GM23338 (cell line): ENCODE measurements around the gene ACCS. TPM values are rescaled to one million over a fixed set of nuclear protein-coding genes. Genes with fewer than 3 reads are reported as not detected.

Experiments used
- ATAC-seq: fragments of 200-7000 bp; cut with Tn5 transposase; 3 replicates; pipeline ENCODE4 v1.9.1; 2020
- DNase-seq: peaks from one replicate; pipeline ENCODE4 v3.0.0-alpha.2; 2015; ENCODE audit warnings: low spot score
- H2AFZ ChIP-seq: fragments of 200-600 bp; sonication (generic); 2 replicates; pipeline ENCODE4 v1.8.0; 2016; ENCODE audit warnings: antibody characterized with exemption, mild to moderate bottlenecking, moderate library complexity
- H3F3A ChIP-seq: fragments of 200-600 bp; sonication (generic); replicated peaks from 2 replicates; pipeline ENCODE4 v1.8.0; 2017; ENCODE audit warnings: antibody characterized with exemption, mixed run types, low read depth
- H3K27ac ChIP-seq: fragments of 200-600 bp; sonication (generic); 2 replicates; pipeline ENCODE4 v1.6.1; 2016; ENCODE audit warnings: low read depth
- H3K27me3 ChIP-seq: fragments of 200-600 bp; sonication (generic); 2 replicates; pipeline ENCODE4 v1.8.0; 2016; ENCODE audit warnings: mild to moderate bottlenecking, mixed run types, moderate library complexity; ENCODE audit not compliant: insufficient read depth
- H3K36me3 ChIP-seq: fragments of 200-600 bp; sonication (generic); 2 replicates; pipeline ENCODE4 v1.8.0; 2016; ENCODE audit warnings: mild to moderate bottlenecking; ENCODE audit not compliant: insufficient read depth
- H3K4me1 ChIP-seq: fragments of 200-600 bp; sonication (generic); 2 replicates; pipeline ENCODE4 v1.8.0; 2016; ENCODE audit warnings: mild to moderate bottlenecking, moderate library complexity; ENCODE audit not compliant: insufficient read depth
- H3K4me2 ChIP-seq: fragments of 200-600 bp; sonication (generic); 2 replicates; pipeline ENCODE4 v1.7.1; 2017; ENCODE audit warnings: mixed run types
- H3K4me3 ChIP-seq: fragments of 200-600 bp; sonication (generic); 2 replicates; pipeline ENCODE4 v1.6.1; 2016; ENCODE audit warnings: mixed run types
- H3K79me2 ChIP-seq: fragments of 200-600 bp; sonication (generic); replicated peaks from 2 replicates; pipeline ENCODE4 v1.8.0; 2017; ENCODE audit warnings: mild to moderate bottlenecking; ENCODE audit not compliant: insufficient read depth
- H3K9me2 ChIP-seq: fragments of 200-600 bp; sonication (generic); 2 replicates; pipeline ENCODE4 v1.8.0; 2017; ENCODE audit not compliant: insufficient read depth
- H4K20me1 ChIP-seq: fragments of 200-600 bp; sonication (generic); replicated peaks from 2 replicates; pipeline ENCODE4 v1.8.0; 2017; ENCODE audit warnings: mild to moderate bottlenecking; ENCODE audit not compliant: insufficient read depth
- H3K27ac Mint-ChIP-seq: 2 replicates; pipeline ENCODE4 v1.8.0; 2020; ENCODE audit warnings: inconsistent platforms, mild to moderate bottlenecking, moderate library complexity, mixed read lengths
- H3K27me3 Mint-ChIP-seq: 3 replicates; pipeline ENCODE4 v1.8.0; 2022; ENCODE audit warnings: low read depth, mild to moderate bottlenecking, moderate library complexity, mixed read lengths, inconsistent platforms; ENCODE audit not compliant: insufficient read depth, poor library complexity
- H3K36me3 Mint-ChIP-seq: 3 replicates; pipeline ENCODE4 v1.8.0; 2021; ENCODE audit warnings: low read depth, mild to moderate bottlenecking, inconsistent platforms, moderate library complexity, mixed read lengths
- H3K4me1 Mint-ChIP-seq: 3 replicates; pipeline ENCODE4 v1.8.0; 2020; ENCODE audit warnings: mild to moderate bottlenecking, inconsistent platforms, mixed read lengths
- H3K4me3 Mint-ChIP-seq: 3 replicates; pipeline ENCODE4 v1.8.0; 2021; ENCODE audit warnings: moderate library complexity, mild to moderate bottlenecking, inconsistent platforms, mixed read lengths
- H3K9me3 Mint-ChIP-seq: 3 replicates; pipeline ENCODE4 v1.8.0; 2020; ENCODE audit warnings: moderate library complexity, mild to moderate bottlenecking, inconsistent platforms, mixed read lengths
- CREB1 ChIP-seq: fragments of 250-450 bp; sonication (Bioruptor Pico); IDR thresholded peaks from 2 replicates; pipeline ENCODE4 v1.5.0; 2020; ENCODE audit warnings: low read depth, mild to moderate bottlenecking, moderate library complexity
- EZH2 ChIP-seq: fragments of 200-600 bp; sonication (generic); IDR thresholded peaks from one replicate; pipeline ENCODE4 v1.8.0; 2017; ENCODE audit warnings: antibody characterized with exemption, mild to moderate bottlenecking, low read depth; ENCODE audit not compliant: unreplicated experiment
- NANOG ChIP-seq: IDR thresholded peaks from 2 replicates; pipeline ENCODE4 v1.6.1; 2016; ENCODE audit warnings: antibody characterized with exemption, borderline replicate concordance
- ZNF114 ChIP-seq: fragments of 250-450 bp; sonication (Bioruptor Pico); IDR thresholded peaks from 2 replicates; pipeline ENCODE4 v1.5.0; 2020; ENCODE audit warnings: mild to moderate bottlenecking, moderate library complexity
- polyA plus RNA-seq: library from polyadenylated mRNA; unstranded; fragments of >200 nt; fragmentation: Nextera tagmentation; extraction: Ambion mirVana; gene quantifications from 2 replicates; pipeline ENCODE4 v1.2.1, GENCODE V29; 2016
- total RNA-seq: library from RNA; depleted of rRNA; stranded (reverse); fragments of >200 nt; shearing (Covaris generic); gene quantifications from 2 replicates; pipeline ENCODE4 v1.2.3, GENCODE V29; 2014
- TF ChIP-seq, protein P1 (sequence below): fragments of 250-450 bp; sonication (Bioruptor Pico); IDR thresholded peaks from 2 replicates; pipeline ENCODE4 v1.5.0; 2020; ENCODE audit warnings: mild to moderate bottlenecking, moderate library complexity
- TF ChIP-seq, protein P2 (sequence below): IDR thresholded peaks from one replicate; pipeline ENCODE4 v1.6.1; 2018; ENCODE audit warnings: antibody characterized with exemption; ENCODE audit not compliant: unreplicated experiment

Gene ACCS
- total and polyA plus RNA-seq, 2 experiments from 2014 or later = 3.6 to 6.6 TPM

DNA sequence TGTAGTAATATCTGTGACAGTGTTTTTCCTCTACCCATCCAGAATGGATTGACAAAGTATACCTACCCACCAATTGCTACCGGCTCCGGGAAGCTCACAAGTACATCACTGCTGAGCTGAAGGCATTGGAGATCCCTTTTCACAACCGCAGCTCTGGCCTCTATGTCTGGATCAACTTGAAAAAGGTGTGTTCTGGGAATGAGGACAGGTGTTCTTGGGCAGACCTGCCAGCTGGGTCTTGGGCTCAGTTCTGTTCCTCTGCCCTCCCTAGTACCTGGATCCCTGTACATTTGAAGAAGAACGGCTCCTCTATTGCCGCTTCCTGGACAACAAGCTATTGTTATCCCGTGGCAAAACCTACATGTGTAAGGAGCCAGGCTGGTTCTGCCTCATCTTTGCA is 7.8 kb upstream of the ACCS start:
- H3K27ac ChIP-seq = no peak overlapping the region
- H3K27me3 ChIP-seq = no peaks in the 10 kb centered on the region
- H3K36me3 ChIP-seq = no peaks in the 10 kb centered on the region
- no peak overlapping the region for H2AFZ ChIP-seq
- 0 out of 2 replicates have a peak, but pooled peaks cover 6% of the 10 kb centered on the region for H3K9me2 ChIP-seq
- no peak overlapping the region for H3K4me3 ChIP-seq
- TF ChIP-seq, protein P1, sequence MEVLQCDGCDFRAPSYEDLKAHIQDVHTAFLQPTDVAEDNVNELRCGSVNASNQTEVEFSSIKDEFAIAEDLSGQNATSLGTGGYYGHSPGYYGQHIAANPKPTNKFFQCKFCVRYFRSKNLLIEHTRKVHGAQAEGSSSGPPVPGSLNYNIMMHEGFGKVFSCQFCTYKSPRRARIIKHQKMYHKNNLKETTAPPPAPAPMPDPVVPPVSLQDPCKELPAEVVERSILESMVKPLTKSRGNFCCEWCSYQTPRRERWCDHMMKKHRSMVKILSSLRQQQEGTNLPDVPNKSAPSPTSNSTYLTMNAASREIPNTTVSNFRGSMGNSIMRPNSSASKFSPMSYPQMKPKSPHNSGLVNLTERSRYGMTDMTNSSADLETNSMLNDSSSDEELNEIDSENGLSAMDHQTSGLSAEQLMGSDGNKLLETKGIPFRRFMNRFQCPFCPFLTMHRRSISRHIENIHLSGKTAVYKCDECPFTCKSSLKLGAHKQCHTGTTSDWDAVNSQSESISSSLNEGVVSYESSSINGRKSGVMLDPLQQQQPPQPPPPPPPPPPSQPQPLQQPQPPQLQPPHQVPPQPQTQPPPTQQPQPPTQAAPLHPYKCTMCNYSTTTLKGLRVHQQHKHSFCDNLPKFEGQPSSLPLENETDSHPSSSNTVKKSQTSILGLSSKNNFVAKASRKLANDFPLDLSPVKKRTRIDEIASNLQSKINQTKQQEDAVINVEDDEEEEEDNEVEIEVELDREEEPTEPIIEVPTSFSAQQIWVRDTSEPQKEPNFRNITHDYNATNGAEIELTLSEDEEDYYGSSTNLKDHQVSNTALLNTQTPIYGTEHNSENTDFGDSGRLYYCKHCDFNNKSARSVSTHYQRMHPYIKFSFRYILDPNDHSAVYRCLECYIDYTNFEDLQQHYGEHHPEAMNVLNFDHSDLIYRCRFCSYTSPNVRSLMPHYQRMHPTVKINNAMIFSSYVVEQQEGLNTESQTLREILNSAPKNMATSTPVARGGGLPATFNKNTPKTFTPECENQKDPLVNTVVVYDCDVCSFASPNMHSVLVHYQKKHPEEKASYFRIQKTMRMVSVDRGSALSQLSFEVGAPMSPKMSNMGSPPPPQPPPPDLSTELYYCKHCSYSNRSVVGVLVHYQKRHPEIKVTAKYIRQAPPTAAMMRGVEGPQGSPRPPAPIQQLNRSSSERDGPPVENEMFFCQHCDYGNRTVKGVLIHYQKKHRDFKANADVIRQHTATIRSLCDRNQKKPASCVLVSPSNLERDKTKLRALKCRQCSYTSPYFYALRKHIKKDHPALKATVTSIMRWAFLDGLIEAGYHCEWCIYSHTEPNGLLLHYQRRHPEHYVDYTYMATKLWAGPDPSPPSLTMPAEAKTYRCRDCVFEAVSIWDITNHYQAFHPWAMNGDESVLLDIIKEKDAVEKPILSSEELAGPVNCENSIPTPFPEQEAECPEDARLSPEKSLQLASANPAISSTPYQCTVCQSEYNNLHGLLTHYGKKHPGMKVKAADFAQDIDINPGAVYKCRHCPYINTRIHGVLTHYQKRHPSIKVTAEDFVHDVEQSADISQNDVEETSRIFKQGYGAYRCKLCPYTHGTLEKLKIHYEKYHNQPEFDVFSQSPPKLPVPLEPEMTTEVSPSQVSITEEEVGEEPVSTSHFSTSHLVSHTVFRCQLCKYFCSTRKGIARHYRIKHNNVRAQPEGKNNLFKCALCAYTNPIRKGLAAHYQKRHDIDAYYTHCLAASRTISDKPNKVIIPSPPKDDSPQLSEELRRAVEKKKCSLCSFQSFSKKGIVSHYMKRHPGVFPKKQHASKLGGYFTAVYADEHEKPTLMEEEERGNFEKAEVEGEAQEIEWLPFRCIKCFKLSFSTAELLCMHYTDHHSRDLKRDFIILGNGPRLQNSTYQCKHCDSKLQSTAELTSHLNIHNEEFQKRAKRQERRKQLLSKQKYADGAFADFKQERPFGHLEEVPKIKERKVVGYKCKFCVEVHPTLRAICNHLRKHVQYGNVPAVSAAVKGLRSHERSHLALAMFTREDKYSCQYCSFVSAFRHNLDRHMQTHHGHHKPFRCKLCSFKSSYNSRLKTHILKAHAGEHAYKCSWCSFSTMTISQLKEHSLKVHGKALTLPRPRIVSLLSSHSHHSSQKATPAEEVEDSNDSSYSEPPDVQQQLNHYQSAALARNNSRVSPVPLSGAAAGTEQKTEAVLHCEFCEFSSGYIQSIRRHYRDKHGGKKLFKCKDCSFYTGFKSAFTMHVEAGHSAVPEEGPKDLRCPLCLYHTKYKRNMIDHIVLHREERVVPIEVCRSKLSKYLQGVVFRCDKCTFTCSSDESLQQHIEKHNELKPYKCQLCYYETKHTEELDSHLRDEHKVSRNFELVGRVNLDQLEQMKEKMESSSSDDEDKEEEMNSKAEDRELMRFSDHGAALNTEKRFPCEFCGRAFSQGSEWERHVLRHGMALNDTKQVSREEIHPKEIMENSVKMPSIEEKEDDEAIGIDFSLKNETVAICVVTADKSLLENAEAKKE (CRISPR knock-in tag) = no peak
- no peak for TF ChIP-seq ZNF114 (CRISPR knock-in tag)
- no peak for TF ChIP-seq EZH2
- TF ChIP-seq, protein P2, sequence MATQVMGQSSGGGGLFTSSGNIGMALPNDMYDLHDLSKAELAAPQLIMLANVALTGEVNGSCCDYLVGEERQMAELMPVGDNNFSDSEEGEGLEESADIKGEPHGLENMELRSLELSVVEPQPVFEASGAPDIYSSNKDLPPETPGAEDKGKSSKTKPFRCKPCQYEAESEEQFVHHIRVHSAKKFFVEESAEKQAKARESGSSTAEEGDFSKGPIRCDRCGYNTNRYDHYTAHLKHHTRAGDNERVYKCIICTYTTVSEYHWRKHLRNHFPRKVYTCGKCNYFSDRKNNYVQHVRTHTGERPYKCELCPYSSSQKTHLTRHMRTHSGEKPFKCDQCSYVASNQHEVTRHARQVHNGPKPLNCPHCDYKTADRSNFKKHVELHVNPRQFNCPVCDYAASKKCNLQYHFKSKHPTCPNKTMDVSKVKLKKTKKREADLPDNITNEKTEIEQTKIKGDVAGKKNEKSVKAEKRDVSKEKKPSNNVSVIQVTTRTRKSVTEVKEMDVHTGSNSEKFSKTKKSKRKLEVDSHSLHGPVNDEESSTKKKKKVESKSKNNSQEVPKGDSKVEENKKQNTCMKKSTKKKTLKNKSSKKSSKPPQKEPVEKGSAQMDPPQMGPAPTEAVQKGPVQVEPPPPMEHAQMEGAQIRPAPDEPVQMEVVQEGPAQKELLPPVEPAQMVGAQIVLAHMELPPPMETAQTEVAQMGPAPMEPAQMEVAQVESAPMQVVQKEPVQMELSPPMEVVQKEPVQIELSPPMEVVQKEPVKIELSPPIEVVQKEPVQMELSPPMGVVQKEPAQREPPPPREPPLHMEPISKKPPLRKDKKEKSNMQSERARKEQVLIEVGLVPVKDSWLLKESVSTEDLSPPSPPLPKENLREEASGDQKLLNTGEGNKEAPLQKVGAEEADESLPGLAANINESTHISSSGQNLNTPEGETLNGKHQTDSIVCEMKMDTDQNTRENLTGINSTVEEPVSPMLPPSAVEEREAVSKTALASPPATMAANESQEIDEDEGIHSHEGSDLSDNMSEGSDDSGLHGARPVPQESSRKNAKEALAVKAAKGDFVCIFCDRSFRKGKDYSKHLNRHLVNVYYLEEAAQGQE = no peak
- no peak for TF ChIP-seq NANOG
- TF ChIP-seq CREB1 = no peak
- no peaks in the 10 kb centered on the region for H3K4me1 ChIP-seq
- no peak overlapping the region for H3K27ac Mint-ChIP-seq
- no peak overlapping the region for H3K4me2 ChIP-seq
- H3K27me3 Mint-ChIP-seq = peaks cover 2% of the 10 kb centered on the region
- no peak for DNase-seq
- no peaks in the 10 kb centered on the region for H3F3A ChIP-seq
- no peaks in the 10 kb centered on the region for H3K9me3 Mint-ChIP-seq
- ATAC-seq = no peak
- H3K36me3 Mint-ChIP-seq = no peaks in the 10 kb centered on the region
- H3K79me2 ChIP-seq = no peaks in the 10 kb centered on the region
- H3K4me3 Mint-ChIP-seq = no peak overlapping the region
- H4K20me1 ChIP-seq = no peaks in the 10 kb centered on the region
- H3K4me1 Mint-ChIP-seq = peaks cover 8% of the 10 kb centered on the region
